Measurements from ENCODE around the gene NDC80.

Gene NDC80

DNA sequence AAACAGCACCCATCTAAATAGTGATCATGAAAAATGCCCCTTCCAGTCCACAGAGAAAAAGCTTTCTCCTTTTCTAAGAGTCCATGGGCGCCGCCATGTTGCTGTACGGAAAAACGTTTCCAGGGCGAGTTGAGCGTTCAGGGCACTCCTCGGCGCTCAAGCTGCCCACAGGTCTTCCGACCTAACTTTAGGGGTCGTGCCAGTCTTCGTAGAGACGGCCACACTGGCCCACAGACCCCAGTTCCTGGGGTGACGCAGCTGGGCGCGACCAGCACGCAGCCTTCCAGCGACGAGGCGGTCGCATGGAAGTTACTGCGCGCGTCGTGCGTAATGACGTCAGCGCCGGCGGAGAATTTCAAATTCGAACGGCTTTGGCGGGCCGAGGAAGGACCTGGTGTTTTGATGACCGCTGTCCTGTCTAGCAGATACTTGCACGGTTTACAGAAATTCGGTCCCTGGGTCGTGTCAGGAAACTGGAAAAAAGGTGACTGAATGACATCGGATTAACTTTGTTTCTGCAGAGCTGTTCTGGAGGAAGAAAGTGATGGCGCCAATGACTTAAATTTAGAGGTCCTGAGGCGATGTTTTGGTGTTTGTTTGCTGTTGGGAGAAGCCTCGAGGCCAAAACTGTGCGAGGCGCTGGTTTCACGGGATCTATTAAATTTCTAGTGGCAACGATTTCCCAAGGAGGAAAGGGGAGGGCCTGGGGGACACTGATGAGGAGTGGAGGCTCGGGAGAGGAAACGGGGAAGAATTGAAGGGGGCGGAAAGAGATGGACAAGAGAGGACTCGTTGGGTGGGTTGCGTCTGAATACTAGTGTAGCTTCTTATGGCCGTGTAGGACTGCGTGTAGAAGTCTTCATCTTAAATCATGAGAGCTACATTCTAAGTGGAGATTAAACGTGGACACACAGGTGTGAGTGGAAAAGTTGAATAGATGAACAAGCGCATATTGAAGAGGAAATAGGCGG is at the start of gene NDC80, which contains the start of gene METTL4:
NDC80 (plus strand) TSS at position 358 of the 971 bp plus-strand sequence. CDS start 1,429 bp downstream, outside the sequence.
METTL4 (minus strand) TSS at position 306 of the 971 bp plus-strand sequence. CDS start 4,289 bp downstream, outside the sequence.
- peak; percentile 97 for DNase-seq

DNA sequence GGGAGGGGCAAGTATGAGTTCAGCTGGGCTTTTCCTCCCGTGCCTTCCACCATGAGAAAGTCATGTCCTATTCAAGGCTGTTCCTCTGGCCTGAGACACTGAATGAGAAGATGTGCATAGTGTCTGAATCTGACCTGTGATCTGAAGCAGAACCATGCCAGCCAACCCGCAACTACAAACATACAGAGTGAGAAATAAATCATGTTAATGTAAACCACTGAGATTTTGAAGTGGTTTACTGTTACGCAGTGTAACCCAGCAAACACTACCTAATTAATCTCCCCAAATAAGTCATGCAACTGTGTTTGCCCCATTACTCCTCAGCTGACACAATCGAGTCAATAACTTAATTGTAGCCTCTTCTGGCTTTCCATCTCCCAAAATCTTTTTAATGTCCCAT is 49.2 kb upstream of the NDC80 start:
- DNase-seq: peak; percentile 69

DNA sequence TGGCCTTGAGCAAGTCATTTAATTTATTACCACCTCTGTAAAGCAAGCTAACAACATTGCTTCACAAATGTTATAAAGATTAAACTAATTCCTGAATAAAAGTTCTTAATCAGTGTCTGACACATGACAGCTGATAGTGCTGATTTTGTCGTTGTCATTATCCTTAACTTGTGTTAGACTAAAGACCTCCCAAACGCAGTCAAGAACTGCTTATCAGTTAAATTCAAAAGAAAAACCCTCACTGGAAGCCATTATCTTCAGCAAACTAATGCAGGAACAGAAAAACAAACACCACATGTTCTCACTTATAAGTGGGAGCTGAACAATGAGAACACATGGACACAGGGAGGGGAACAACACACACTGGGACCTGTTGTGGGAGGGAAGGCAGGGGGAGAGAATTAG is 46.6 kb upstream of the NDC80 start:
- DNase-seq: peak; percentile 87

GRCh38 chr18:2526329-2526728 is 45.0 kb upstream of the NDC80 start:
- DNase-seq: peak; percentile 92

DNA sequence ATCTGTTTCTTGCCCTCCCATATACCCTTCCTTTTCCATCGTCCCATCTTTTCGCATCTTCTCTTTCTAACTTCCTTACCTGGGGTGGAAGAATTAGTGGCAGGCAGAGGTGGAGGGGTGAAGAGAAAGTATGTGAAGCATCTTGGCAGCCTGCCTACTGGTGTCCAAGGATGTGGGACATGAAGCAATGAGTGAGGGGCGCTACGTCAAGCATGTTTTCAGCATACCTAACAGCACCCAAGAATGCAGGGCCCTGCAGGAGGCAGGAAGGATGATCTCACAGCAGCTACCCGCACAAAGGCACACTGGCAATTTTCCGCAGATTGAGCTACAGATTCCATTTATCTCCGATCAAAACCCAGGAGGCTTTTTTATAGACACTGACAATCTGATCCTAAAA is 42.2 kb upstream of the NDC80 start:
- DNase-seq: no peak

DNA sequence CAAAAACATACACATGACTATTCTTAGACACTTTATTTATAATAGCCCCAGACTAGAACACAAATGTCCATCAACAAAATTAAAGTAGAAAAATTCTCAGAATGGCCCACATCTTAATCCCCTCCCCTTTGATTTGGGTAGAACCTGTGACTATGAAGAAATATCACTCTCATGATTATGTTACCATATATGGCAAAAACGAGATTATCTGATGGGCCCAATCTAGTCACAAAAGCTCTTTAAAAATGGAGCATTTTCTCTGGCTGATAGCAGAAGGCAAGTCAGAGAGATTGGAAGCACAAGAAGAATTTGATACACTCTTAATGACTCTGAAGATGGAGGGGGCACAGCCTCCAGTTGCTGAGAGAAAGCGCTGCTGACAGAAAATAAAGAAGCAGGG is 39.6 kb upstream of the NDC80 start:
- DNase-seq: no peak

DNA sequence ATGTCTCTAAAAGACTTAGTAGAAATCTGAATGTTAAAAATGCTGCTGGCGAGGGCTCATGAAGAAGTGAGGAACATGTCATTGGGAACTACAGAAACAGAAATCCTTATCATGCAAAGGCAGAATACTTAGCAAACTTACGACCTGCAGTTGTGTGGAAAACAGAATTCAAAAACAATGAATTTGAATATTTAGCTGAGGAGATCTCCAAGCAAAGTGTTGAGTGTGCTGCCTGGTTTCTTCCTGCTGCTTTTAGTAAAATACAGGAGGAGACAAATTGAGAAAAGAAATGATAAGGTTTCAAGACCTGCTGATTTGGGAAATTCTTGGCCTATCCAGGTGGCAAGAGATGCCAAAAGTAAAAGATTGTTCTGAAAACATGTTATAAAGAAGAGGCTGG is 38.6 kb upstream of the NDC80 start:
- no peak for DNase-seq

DNA sequence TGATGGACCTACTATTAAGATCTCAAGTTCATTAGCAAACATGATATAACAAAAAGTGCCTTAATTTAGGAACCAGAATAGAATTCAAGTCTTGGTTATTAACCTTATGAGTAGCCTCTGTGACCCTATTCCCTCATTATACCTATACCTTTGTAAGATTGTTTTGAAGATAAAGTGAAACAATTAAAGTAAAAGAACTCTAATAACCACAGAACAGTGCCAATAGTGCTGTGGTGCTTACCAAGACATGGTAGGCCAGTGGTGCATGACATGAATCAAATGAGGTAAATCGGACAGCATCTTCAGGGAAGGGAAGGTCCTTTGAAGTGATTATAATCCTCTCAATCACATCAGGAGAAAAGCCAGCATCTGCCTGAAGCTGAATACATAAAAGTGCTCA is 36.5 kb upstream of the NDC80 start:
- DNase-seq: no peak

- no peak for DNase-seq
Observed at GRCh38 chr18:2535419-2535910, 35.9 kb upstream of the NDC80 start.

DNA sequence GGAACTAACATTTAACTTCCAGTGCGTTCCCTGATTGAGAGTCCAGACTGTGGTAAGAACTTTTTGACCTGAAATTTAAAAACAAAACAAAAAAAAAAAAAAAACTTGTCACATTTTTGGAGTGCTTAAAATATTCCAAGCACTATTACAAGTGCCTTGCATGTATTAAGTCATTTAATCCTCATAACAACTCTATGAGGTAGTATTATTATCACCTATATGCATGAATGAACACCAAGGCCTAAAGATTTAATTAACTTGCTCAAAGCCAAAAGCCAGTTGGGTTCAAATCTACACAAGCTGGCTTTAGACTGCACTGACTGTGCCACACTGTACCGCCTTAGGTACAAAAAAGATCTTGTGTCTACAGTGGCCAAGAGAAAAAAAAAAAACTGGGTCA is 35.3 kb upstream of the NDC80 start:
- no peak for DNase-seq

DNA sequence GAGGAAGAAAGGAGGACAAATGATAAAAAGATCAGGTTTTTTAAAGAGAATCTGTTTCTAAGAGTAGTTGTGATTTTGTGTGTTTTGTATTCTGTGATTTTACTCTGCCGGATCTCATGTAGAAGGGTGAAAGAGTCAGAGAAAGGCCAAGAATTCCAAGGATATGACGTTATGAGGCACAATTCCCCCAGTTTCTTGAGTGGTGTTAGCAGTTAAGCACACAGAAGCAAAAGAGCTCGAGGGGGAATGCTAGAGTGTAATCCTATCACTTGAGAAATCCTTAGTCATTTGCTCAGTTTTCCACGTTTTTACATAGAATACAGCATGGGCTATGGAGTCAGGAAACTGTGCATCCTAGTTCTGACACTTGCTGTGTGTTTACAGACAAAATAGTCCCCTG is 34.9 kb upstream of the NDC80 start:
- DNase-seq: no peak

- DNase-seq: no peak
Observed at GRCh38 chr18:2537296-2537695, 34.1 kb upstream of the NDC80 start.

DNA sequence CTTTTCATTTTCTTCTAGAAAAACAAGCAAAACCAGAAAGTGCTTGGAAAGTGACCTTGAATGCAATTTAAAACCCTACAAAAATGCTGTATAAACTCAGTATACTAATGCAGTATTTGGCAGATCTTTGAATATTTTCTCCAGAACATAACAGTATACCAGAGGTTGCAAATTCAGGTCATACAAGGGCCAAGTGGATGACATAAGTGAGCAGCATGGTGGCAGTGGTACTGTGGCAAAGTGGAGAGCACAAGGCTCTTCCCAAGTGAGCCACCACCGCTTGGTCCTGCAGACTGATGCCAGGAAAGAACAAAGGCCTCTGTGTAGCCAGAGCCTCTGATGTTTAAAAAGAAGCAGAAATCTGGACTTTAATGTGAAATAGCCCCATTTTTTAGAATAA is 33.1 kb upstream of the NDC80 start:
- DNase-seq: peak; percentile 59

- peak; percentile 77 for DNase-seq
Observed at GRCh38 chr18:2538844-2539243, 32.5 kb upstream of the NDC80 start.

DNA sequence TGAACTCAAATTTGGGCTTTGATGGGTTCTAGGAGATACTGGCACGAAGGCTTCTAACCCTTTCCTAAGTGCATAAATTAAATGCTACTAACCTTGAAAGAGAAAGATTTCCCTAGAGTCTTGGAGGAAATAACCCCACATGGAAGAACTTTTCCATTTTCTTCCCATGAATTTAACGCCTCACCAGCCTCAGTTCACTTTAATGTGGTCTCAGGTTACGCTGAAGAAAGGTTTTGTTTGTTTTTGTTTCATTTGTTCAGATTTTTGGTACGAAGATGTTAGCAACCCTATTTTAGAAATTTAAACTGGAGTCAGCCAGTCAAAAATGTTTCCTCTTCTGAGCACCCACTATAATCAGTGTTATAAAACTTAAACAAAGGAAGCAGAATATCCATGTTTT is 30.8 kb upstream of the NDC80 start:
- peak; percentile 73 for DNase-seq

DNA sequence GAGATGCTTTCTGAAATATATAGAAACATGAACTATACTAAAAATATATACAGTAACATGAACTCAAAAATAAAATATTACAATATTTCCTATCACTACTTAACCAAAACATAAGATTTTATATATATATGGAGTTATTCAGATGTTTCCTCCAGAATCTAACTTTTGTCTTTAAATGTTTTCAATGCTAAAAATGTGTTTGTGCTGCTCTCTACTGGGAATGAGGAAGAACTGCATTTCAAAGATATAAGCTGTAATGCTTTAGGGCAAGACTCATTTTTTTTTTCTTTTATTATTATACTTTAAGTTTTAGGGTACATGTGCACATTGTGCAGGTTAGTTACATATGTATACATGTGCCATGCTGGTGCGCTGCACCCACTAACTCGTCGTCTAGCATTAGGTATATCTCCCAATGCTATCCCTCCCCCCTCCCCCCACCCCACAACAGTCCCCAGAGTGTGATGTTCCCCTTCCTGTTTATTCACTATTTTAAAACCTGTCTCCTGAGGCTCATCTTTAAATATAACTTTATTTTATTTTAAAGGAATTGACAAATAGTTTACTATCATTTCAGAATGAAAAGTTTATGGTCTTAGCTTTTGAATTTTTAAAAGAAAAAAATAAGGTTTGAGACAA is 29.3 kb upstream of the NDC80 start:
- DNase-seq: peak; percentile 68

GRCh38 chr18:2545155-2545554 is 26.2 kb upstream of the NDC80 start:
- no peak for DNase-seq

- DNase-seq: peak; percentile 78
Observed at GRCh38 chr18:2547477-2548087, 23.8 kb upstream of the NDC80 start.

- no peak for DNase-seq
Observed at GRCh38 chr18:2549462-2549861, 21.9 kb upstream of the NDC80 start.

- no peak for DNase-seq
Observed at GRCh38 chr18:2551425-2551824, 19.9 kb upstream of the NDC80 start.

DNA sequence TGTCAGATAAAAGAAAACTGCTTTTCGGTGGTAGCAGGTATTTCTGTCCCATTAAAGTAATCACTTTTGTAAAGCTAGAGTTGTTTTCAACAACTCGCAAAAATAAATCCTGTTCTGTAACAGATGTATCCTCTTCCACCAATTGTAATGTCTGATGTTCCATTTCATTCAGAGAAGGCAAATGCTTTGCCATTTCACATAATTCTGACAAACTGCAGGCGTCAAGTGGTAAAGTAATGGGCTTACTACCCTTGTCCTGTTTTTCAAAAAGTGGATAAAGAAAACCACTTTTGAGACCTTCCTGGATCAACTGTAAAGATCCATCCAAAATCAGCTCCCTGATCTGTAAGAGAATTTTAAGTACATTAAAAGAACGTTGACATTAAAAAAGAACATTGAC is 16.7 kb upstream of the NDC80 start:
- no peak for DNase-seq

DNA sequence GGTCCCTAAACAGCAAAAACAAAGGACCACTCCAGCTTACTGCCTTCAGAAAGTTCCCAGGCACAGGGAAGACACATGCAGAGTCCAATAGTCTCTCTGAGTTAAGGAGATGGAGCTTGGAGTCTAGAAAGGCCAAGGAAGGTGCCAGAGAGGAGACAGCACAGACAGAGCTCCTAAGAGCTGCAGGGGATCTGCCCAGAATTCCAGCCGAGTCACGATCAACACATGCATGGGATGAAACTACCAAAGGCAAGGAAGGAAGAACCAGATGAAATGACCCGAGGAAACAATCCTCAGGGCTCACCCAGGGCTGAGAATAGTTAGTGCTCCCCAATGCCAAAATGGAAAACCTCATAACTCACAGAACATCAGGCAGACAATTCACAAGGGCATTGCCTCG is 15.5 kb upstream of the NDC80 start:
- no peak for DNase-seq

DNA sequence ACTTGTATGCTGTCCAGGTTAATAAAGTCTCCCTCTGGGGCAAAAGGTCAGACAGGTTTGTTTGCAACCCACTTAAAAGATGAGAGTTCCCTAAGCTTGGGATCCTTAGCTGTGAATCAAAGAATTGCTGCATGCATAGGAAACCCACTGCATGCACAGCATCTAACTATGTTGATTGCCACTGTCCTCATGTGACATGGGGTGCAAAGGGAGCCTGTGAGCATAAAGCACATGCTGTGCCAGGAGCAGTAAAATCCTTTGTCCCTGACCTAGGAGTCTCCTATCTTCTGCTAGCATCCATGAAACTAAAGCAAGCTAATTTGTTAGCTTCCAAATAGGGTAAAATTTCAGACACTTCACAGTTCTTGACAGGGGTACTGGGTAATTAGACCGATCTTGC is 13.8 kb upstream of the NDC80 start:
- peak; percentile 13 for DNase-seq

Measured in NCI-H69 (cell line).